ENCODE measurements around the gene SRPX.

SRPX gene

DNA sequence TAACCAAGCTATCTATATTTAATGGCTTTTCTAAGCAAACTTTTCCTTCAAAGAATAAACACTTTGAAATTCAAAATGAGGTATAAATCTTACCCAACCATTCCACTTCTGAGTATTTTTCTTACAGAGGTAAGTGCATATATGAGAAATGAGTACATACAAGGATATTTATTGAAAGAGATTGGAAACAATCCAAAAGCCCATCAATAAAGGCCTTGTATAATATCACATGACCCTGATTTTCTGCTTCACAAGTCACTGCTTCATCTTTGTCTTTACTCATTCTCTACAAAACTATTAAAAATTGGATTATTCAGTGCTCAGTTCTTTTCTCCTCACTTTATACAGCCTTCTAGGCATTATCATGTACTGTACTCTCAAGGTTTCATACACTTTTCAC, 91.3 kb downstream of the SRPX start:
- DNase-seq: no peak

DNA sequence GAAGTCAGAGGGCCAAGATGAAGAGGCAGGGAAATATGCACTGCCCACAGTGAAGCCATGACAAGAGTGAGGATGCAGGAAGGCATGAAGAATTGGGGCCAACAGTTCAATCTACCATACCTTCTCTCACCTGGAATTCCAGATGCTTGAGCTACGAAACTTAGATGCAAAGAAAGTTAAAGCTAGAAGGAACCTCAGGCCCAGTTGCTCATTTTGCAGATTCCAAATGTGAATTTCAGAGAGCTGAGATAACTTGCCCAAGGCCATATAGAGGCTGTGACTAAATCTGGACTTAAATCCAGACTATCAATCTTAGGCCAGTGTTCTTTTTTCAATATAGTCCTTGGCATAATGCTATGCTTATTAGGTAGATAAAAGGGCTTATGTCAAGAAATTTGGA, 92.7 kb downstream of the SRPX start:
- no peak for DNase-seq

DNA sequence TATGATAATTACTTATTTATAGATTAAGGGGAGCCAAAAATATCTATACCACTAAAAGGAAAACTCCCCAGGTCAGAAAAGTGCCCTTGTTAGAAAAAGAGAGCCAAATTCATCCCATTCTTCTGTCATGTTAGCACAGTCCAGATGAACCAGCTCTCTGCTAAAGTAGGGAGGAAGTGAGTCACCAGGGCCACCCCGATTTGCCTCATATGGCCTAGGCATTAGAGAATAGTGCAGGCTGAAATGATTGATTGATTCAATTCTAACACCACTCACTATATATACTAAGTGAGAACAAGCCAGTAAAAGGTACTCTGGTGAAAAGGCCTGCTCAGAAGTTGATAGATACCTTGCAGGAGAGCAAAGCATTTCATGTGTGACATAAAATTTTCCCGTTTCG, 94.5 kb downstream of the SRPX start:
- DNase-seq: no peak

DNA sequence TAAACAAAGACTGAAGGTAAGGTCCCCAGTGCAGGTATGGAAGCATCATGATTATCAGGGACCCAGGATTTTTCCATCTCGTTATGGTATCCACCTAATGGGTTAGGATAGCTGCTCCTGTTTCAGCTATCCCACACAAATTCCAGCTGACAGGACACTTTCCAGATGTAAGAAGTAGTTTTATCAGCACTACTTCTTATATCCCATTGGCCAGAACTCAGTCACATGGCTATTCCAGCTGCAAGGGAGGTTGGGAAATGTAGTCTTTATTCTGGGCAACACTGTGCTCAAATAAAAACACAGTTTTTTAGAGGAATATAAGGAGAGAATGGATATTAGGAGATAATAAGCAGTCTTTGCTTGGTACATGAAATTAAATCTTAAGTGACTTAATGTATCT, 96.7 kb downstream of the SRPX start:
- DNase-seq: no peak

DNA sequence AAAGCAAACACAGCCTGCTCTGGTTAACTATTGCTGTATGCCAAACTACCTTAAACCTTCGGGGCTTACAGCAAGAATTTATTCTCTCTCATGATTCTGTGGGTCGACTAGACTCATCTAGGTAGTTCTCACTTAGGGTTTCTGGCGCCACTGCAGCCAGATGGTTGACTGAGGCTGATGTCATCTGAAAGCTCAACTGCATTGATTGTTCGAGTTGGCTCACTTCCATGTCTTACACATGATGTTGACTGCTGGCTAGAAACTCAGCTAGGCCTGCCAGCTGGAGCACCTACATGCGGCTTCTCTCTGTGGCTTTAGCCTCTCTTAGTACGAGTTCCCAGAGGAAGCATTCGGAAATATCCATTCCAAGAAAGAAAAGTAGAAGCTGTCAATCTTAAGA, 103.2 kb downstream of the SRPX start:
- DNase-seq: peak; percentile 20 to 63

DNA sequence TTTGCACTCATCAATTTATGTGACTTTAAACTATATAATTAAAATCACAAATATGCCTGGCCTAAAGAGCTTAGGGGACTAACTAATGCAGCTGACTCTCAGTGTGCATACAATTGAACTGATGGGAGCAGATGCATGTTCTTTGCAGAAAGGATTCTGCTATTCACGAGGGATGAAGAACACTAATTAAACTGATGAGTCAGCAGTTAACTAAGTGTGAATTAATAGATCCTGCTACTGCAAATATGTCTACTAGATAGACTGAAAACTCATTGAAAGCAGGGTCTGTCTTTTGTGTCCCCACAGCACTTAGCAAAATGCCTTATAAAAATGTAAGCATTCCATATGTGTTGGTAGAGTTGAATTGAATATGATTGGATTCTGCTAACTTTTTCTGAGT, 104.0 kb downstream of the SRPX start:
- peak in 1 of 2 experiments; percentile 5 for DNase-seq

DNA sequence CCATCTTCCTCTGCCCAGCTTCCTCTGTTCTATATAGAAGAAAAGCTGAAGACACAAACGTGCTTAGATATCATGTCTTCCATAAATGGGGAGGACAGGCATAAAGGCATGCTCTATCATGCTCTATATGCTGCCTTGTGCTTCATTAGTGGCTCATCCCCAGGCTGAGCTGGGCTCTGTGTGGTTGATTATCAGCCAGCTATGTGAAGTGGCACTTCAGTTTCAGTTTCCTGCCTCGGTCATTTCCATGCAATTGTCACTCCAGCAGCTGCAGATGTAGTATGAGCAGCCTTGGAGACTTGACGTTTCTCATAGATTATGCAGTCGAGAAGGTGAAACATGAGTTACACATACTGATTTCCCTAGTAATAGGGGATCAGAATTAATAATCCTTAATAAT, 108.1 kb downstream of the SRPX start:
- peak in 1 of 2 experiments; percentile 57 for DNase-seq

DNA sequence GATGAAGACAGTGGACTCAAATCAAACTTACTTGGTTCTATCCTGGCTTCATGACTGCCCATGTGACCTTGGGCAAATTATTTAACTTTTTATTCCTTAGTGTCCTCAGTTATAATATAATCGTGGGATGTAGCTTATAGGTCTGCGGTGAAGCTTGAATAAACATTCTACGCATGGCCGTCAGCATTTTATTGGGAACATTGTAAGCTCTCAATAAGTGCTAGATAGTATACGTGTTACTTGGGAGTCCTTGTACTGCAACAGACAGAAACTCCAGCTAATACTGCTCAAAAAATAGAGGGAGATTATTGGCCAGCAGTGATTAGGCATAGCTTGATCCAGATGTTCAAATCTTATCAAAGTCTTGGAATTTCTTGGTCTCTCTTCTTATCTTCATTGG, 109.5 kb downstream of the SRPX start:
- no peak for DNase-seq

DNA sequence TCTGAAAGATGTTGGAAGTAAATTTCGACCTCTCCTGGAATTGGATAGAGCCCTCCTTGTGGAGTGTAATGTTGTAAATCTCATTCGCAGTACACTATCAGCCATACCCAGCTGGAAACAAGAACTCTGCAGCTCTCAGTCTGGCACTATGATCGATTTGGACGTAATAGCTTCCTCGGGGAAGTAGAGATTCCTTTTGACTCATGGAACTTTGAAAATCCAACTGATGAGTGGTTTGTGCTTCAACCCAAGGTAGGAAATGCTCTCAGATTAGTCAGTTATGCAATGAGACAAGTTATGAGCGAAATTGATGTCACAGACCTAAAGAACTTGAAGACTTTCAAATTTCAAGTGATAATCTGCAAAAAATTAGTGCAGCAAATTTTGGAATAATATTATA, 110.4 kb downstream of the SRPX start:
- no peak for DNase-seq

DNA sequence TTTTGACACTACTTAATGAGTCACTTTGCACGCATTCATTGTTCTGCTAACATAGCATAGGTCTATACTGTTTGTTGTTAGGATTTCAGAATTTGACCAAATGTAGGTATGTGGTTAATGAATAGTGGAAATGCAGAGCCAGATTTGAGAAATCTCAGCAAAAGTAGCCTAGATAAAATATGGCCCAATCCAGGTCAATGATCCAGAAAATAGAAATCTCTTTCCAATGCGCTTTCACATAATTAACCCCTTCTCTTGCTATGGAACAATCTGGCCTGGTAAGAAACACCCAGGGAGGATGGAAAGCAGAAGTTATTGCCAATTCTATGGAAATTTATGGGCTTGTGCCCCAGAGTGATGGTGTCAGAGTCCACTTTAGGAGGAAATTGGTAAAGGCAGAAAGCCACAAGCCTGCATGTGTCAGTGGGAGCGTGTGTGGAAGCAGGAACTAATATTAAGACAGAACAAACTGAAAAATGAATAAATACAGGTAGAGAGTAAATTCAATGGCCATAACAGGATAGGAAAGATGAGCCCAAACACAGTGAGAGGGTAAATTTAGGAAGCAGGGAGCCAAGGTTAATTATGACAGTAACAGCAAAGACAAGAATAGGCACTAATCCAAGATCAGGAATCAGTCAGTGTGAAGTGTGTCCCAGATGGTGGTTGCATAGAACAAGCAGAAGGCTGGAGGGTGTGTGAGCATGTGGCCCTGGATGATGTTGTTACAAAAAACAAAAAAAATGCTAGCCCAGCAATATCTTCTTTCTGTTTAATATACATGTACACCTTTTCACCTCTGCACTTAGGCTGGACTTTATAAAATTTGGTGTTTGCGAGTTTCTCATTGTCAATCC, 111.4 kb downstream of the SRPX start:
- DNase-seq: peak; percentile 45 to 79

DNA sequence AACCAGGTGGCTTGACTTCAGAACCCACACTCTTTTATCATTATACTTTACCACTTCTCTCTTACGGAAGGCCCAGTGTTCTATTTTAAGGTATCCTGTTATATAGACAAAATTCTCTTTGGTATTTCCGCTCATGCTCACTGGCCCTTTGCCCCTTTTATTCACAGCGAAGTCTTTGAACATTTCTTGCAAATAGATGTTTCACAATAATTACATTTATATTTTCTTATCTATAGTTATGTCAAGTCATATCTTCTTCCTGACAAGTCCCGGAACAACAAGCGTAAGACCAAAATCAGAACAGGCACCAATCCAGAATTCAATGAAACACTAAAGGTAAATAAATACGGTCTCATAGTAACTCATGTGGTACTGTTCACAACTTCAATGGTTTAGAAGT, 112.3 kb downstream of the SRPX start:
- DNase-seq: no peak

DNA sequence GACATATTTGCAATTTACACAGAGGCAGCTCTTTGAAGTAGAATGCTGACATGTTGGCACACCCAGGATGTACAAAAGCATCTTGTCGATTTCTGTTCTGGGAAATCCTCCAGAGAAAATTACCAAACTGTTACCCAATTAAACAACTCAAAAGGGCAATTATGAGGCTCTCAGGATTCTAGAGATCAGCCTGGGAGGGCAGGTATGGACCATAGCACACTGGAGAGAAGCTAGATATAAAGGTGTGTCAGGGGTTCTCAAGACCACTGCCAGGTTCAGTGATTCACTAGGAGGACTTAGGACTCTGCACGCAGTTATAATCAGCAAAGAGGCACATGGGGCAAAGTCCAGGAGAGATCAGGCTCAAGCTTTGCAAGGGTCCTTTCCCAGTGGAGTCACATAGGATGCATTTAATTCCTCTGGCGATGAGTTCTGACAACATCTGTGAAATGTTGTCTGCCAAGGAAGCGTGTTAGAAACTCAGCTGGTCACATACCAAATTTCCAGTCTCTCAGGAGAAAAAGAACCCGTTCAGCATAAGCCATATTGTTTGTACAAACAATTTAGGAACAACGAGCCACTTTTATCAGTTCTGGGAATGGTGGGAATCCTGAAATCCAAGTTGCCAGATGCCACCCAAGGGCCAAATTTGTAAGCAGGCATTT, 113.5 kb downstream of the SRPX start:
- DNase-seq: no peak

DNA sequence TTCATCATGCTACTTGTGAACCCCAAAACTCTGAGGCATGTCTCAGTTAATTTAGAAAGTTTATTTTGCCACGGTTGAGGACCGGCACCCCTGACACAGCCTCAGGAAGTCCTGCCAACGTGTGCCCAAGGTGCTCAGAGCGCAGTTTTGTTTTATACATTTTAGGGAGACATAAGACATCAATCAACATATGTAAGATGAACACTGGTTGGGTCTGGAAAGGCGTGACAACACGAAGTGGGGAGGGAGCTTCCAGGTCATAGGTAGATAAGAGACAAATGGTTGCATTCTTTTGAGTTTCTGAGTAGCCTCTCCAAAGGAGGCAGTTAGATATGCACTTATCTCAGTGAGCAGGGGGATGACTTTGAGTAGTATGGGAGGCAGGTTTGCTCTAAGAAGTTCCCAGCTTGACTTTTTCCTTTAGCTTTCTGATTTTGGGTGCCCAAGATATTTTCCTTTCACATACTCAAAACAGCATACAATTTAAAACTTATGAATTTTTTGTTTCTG, 115.4 kb downstream of the SRPX start:
- DNase-seq: no peak

DNA sequence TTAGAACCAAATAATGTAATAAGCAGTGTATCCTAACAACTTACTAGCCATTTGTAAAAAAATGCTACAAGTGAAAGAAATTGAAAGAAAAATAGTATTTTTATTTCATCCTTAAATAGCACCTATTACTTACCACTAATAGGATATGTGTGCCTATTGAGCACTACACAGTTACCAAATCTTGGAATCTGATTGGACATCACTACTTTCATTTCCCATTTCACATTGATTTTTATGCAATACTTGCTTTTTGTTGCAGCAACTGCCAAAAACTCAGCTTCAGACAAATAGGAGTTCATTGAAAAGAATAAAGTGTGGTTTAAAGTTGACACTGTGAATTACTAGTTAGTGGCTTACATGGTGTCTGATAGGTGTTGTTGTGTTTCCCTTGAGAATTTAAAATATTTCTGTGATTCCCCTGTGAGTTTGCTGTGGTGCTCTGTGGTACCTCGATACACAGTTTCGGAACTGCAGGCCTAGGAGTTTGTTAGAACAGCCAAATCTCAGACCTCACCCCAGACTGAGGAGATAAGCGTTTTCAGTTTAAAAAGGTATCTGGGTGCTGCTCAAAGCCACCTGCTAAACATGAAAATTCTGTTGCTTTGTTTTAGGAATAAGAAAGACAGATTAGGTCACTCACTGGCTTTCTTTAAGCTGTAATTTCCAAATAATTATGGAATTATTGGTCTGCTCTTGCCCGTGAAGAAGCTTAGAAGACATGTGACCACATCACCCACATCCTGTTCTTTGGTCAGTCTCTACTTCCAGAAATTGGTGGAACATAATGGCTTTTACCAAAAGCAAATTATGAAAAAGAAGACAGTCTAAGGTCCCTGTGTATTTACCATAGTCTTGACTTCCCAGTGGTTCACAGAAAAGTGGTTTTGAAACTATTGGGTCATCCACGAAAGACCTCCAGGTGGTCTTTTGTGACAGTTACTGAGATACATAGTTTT, 116.5 kb downstream of the SRPX start:
- no peak for DNase-seq

DNA sequence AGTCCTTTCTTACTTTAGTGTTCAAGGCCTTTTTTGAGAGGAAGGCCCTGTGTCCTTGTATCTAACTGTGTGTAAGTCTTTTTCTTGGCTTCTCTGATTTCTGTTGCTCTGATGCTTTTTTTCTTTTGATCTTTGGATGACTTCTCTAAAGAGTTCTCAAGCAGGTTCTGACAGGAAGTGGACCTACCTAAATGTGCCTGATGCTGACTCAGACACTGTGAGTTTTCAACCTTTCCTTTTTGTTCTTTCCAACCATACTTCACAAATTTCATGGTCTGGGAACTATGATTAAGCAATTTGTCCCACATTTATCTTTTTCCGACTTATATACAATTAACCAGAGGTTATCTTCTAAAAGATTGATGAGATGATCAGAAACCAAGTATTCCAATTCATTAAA, 117.8 kb downstream of the SRPX start:
- DNase-seq: no peak

DNA sequence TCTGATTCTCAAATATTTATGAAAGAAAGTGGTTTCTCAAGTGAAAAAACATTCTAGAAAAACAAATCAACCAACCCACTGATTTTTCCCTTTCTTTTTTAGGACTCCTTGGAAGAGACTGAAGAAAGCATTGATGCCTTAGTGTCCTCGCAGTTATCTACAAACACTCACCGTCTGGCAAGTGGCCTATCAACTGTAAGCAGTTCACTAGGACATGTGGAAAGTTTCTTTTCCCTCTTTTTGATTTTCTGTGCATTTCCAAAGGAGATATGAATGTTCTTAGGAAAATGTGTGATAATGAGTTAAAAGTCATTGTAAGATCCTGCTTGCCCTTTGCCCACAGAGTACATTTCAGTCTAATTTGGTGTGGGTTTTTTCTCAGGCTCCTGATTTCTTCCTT, 118.4 kb downstream of the SRPX start:
- no peak for DNase-seq

DNA sequence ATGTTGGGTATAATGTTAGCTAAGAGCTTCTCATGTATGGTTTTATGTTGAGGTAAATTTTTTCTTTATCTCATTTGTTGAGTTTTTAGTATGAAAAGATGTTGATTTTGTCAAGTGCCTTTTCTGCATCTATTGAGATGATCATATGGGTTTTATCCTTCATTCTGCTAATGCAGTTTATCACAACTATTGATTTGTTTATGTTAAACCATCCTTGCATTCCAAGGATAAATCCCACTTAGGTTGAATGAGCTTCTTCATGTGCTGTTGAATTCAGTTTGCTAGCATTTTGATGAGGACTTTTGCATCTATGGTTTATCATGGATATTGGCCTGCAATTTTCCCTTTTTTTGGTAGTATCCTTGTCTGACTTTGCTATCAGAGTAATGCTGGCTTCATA, 121.0 kb downstream of the SRPX start:
- no peak for DNase-seq
